HEK293 (cell line): ENCODE measurements around the gene MBD6.

ENCODE experiments used
- CTCF ChIA-PET: fragments of 350-600 bp; formaldehyde crosslinking; extraction: SDS; loops from one replicate; lab custom pipeline; 2021; ENCODE audit warnings: antibody characterized with exemption; lab: Yijun Ruan, JAX
- POLR2A ChIA-PET: fragments of 300-600 bp; formaldehyde crosslinking; extraction: SDS; loops from one replicate; lab custom pipeline; 2020; ENCODE audit warnings: antibody characterized with exemption, inconsistent platforms; lab: Yijun Ruan, JAX
- H3K27ac ChIP-seq: fragments of 200-500 bp; sonication (Bioruptor generic); 2 replicates; pipeline ENCODE4 v1.5.1; 2014; ENCODE audit warnings: low read depth, low read length, control low read depth, inconsistent platforms; ENCODE audit errors: extremely low read depth
- H3K36me3 ChIP-seq, 2 experiments: fragments of 200-500 bp in 1 of 2; sonication (Bioruptor generic) in 1 of 2; 1 replicate in 1 of 2; 2 replicates in 1 of 2; pipeline ENCODE4 v1.5.1; 2014 to 2017; ENCODE audit warnings: inconsistent platforms in 2 of 2, low read length in 2 of 2; ENCODE audit not compliant: control insufficient read depth in 2 of 2, insufficient read depth in 1 of 2
- H3K4me1 ChIP-seq: fragments of 200-500 bp; sonication (Bioruptor generic); 2 replicates; pipeline ENCODE4 v1.5.1; 2014; ENCODE audit warnings: mild to moderate bottlenecking, low read length, inconsistent platforms; ENCODE audit not compliant: control insufficient read depth, insufficient read depth
- H3K4me3 ChIP-seq: 2 replicates; pipeline ENCODE4 v1.5.1; 2011; ENCODE audit warnings: low read depth, mild to moderate bottlenecking, control low read depth, low read length, moderate library complexity
- H3K9me3 ChIP-seq: fragments of 200-500 bp; sonication (Bioruptor generic); 2 replicates; pipeline ENCODE4 v1.5.1; 2014; ENCODE audit warnings: low read depth, low read length, inconsistent platforms; ENCODE audit not compliant: control insufficient read depth, insufficient read depth
- GLIS1 ChIP-seq: fragments of 450-650 bp; formaldehyde crosslinking; IDR thresholded peaks from 2 replicates; pipeline ENCODE4 v1.5.1; 2016; ENCODE audit warnings: missing biosample characterization, missing genetic modification characterization
- MZF1 ChIP-seq: fragments of 450-650 bp; formaldehyde crosslinking; IDR thresholded peaks from 2 replicates; pipeline ENCODE4 v1.5.1; 2017; ENCODE audit warnings: missing biosample characterization, missing genetic modification characterization, borderline replicate concordance
- RBAK ChIP-seq: fragments of 450-650 bp; formaldehyde crosslinking; IDR thresholded peaks from 2 replicates; pipeline ENCODE4 v1.5.1; 2016; ENCODE audit warnings: missing biosample characterization, missing genetic modification characterization
- SETDB1 ChIP-seq: IDR thresholded peaks from one replicate; pipeline ENCODE4 v1.6.1; 2017; ENCODE audit warnings: mild to moderate bottlenecking, low read length, moderate library complexity, mixed read lengths; ENCODE audit not compliant: insufficient read length
- YY1 ChIP-seq: fragments of 450-650 bp; formaldehyde crosslinking; IDR thresholded peaks from 2 replicates; pipeline ENCODE4 v1.5.1; 2018; ENCODE audit warnings: missing biosample characterization, missing genetic modification characterization
- ZBTB21 ChIP-seq: fragments of 450-650 bp; formaldehyde crosslinking; IDR thresholded peaks from 2 replicates; pipeline ENCODE4 v1.5.1; 2017; ENCODE audit warnings: missing biosample characterization, missing genetic modification characterization
- ZFHX2 ChIP-seq: fragments of 450-650 bp; formaldehyde crosslinking; conservative IDR thresholded peaks from 2 replicates; pipeline ENCODE4 v1.5.1; 2016; ENCODE audit warnings: missing biosample characterization, missing genetic modification characterization
- ZIC2 ChIP-seq: fragments of 450-650 bp; formaldehyde crosslinking; IDR thresholded peaks from 2 replicates; pipeline ENCODE4 v1.5.1; 2016; ENCODE audit warnings: missing biosample characterization, missing genetic modification characterization
- ZNF112 ChIP-seq: fragments of 450-650 bp; formaldehyde crosslinking; IDR thresholded peaks from 2 replicates; pipeline ENCODE4 v1.5.0; 2017; ENCODE audit warnings: missing biosample characterization, missing genetic modification characterization
- ZNF138 ChIP-seq: fragments of 450-650 bp; formaldehyde crosslinking; IDR thresholded peaks from 2 replicates; pipeline ENCODE4 v1.5.1; 2016; ENCODE audit warnings: missing biosample characterization, missing genetic modification characterization, borderline replicate concordance
- ZNF175 ChIP-seq: fragments of 450-650 bp; formaldehyde crosslinking; IDR thresholded peaks from 2 replicates; pipeline ENCODE4 v1.5.1; 2016; ENCODE audit warnings: missing biosample characterization, missing genetic modification characterization
- ZNF211 ChIP-seq: fragments of 450-650 bp; formaldehyde crosslinking; IDR thresholded peaks from 2 replicates; pipeline ENCODE4 v1.5.1; 2016; ENCODE audit warnings: low read depth, missing biosample characterization, missing genetic modification characterization
- ZNF341 ChIP-seq: fragments of 450-650 bp; formaldehyde crosslinking; IDR thresholded peaks from 2 replicates; pipeline ENCODE4; 2016; ENCODE audit warnings: low read depth, missing biosample characterization, missing genetic modification characterization
- ZNF433 ChIP-seq: fragments of 450-650 bp; formaldehyde crosslinking; IDR thresholded peaks from 2 replicates; pipeline ENCODE4 v1.5.1; 2016; ENCODE audit warnings: missing biosample characterization, missing genetic modification characterization, low read depth
- ZNF561 ChIP-seq: fragments of 450-650 bp; IDR thresholded peaks from 2 replicates; pipeline ENCODE4 v1.5.1; 2018; ENCODE audit warnings: missing biosample characterization, missing genetic modification characterization, borderline replicate concordance
- ZNF707 ChIP-seq: fragments of 450-650 bp; formaldehyde crosslinking; IDR thresholded peaks from 2 replicates; pipeline ENCODE4 v1.5.1; 2016; ENCODE audit warnings: missing biosample characterization, missing genetic modification characterization
- ZSCAN30 ChIP-seq: fragments of 450-650 bp; IDR thresholded peaks from 2 replicates; pipeline ENCODE4 v1.5.1; 2018; ENCODE audit warnings: missing biosample characterization, mild to moderate bottlenecking, missing genetic modification characterization, moderate library complexity
- TF ChIP-seq, protein P1 (sequence below): fragments of 450-650 bp; formaldehyde crosslinking; IDR thresholded peaks from 2 replicates; pipeline ENCODE4 v1.5.1; 2016; ENCODE audit warnings: missing biosample characterization, missing genetic modification characterization
- TF ChIP-seq, protein P2 (sequence below): fragments of 450-650 bp; formaldehyde crosslinking; IDR thresholded peaks from 2 replicates; pipeline ENCODE4 v1.5.1; 2017; ENCODE audit warnings: missing biosample characterization, missing genetic modification characterization
- TF ChIP-seq, protein P3 (sequence below): fragments of 450-650 bp; formaldehyde crosslinking; IDR thresholded peaks from 2 replicates; pipeline ENCODE4 v1.5.1; 2016; ENCODE audit warnings: missing biosample characterization, missing genetic modification characterization
- TF ChIP-seq, protein P4 (sequence below): fragments of 450-650 bp; formaldehyde crosslinking; IDR thresholded peaks from 2 replicates; pipeline ENCODE4 v1.5.1; 2016; ENCODE audit warnings: missing biosample characterization, missing genetic modification characterization

MBD6 gene

DNA sequence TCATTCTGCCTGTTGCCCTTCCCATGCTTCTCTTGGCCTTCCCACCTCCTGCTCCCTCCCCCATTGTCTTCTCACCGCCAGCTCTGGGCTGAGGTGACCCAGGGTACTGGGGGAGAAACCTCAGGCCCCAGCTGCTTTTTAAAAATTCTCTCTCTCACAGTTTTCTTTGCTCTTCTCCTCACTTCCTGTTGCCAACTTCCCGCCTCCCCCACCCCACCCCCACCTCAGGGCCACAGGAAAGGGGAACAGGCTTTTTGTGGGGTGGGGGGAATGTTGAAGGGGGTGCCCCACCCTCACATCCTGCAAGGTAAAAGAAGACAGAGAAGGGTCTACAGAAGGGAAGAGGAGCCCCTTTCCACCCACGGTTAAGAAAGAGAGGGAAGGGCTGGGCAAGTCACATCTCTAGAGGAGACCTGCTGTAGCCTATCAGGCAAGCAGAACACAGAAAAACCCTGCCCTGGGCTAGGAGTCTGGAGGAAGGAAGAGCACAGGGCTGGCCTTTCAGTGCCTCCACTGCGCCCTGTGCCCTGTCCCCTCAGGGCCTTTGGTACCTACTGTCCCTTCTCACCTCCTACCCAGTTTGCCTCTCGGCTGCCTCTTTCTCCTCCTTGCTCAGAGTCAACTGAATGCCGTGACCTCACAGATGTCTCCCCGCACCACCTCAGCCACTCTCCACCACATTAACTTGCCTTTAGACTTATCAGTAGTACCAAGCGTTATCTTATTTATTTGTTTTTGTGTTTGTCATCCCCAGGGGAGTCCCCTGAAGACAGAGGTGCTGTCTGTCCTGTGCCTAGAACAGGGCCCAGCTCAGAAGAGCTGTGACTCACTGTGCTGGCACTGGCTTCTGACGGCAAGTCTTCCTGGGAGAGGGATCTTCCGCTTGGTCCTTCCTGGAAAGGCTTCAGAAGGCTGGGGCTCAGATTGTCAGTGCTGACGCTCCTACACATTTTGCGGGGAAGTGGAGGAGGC, 44.6 kb upstream of the MBD6 start (continued):
- TF ChIP-seq, protein P1, sequence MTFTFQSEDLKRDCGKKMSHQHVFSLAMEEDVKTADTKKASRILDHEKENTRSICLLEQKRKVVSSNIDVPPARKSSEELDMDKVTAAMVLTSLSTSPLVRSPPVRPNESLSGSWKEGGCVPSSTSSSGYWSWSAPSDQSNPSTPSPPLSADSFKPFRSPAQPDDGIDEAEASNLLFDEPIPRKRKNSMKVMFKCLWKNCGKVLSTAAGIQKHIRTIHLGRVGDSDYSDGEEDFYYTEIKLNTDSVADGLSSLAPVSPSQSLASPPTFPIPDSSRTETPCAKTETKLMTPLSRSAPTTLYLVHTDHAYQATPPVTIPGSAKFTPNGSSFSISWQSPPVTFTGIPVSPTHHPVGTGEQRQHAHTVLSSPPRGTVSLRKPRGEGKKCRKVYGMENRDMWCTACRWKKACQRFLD (tag by site-specific recombination), result no peak
- TF ChIP-seq ZBTB21 (tag by site-specific recombination), result peak; percentile 26; the same call in 1 of the 2 replicates
- TF ChIP-seq GLIS1 (tag by site-specific recombination), result no peak
- no peak for TF ChIP-seq MZF1 (tag by site-specific recombination)
- TF ChIP-seq, protein P2, sequence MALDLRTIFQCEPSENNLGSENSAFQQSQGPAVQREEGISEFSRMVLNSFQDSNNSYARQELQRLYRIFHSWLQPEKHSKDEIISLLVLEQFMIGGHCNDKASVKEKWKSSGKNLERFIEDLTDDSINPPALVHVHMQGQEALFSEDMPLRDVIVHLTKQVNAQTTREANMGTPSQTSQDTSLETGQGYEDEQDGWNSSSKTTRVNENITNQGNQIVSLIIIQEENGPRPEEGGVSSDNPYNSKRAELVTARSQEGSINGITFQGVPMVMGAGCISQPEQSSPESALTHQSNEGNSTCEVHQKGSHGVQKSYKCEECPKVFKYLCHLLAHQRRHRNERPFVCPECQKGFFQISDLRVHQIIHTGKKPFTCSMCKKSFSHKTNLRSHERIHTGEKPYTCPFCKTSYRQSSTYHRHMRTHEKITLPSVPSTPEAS (tag by site-specific recombination), result no peak
- no peak for TF ChIP-seq ZNF561 (tag by site-specific recombination)
- no peak for TF ChIP-seq ZNF175 (tag by site-specific recombination)
- no peak for TF ChIP-seq RBAK (tag by site-specific recombination)
- TF ChIP-seq ZFHX2 (tag by site-specific recombination), result no peak
- TF ChIP-seq, protein P3, sequence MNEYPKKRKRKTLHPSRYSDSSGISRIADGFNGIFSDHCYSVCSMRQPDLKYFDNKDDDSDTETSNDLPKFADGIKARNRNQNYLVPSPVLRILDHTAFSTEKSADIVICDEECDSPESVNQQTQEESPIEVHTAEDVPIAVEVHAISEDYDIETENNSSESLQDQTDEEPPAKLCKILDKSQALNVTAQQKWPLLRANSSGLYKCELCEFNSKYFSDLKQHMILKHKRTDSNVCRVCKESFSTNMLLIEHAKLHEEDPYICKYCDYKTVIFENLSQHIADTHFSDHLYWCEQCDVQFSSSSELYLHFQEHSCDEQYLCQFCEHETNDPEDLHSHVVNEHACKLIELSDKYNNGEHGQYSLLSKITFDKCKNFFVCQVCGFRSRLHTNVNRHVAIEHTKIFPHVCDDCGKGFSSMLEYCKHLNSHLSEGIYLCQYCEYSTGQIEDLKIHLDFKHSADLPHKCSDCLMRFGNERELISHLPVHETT (tag by site-specific recombination), result no peak
- no peak for TF ChIP-seq SETDB1
- TF ChIP-seq ZNF211, result no peak
- TF ChIP-seq, protein P4, sequence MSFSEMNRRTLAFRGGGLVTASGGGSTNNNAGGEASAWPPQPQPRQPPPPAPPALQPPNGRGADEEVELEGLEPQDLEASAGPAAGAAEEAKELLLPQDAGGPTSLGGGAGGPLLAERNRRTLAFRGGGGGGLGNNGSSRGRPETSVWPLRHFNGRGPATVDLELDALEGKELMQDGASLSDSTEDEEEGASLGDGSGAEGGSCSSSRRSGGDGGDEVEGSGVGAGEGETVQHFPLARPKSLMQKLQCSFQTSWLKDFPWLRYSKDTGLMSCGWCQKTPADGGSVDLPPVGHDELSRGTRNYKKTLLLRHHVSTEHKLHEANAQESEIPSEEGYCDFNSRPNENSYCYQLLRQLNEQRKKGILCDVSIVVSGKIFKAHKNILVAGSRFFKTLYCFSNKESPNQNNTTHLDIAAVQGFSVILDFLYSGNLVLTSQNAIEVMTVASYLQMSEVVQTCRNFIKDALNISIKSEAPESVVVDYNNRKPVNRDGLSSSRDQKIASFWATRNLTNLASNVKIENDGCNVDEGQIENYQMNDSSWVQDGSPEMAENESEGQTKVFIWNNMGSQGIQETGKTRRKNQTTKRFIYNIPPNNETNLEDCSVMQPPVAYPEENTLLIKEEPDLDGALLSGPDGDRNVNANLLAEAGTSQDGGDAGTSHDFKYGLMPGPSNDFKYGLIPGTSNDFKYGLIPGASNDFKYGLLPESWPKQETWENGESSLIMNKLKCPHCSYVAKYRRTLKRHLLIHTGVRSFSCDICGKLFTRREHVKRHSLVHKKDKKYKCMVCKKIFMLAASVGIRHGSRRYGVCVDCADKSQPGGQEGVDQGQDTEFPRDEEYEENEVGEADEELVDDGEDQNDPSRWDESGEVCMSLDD (tag by site-specific recombination), result no peak
- no peak for TF ChIP-seq ZNF341 (tag by site-specific recombination)
- no peak for TF ChIP-seq ZNF707 (tag by site-specific recombination)
- TF ChIP-seq ZNF138 (tag by site-specific recombination), result no peak
- no peak for TF ChIP-seq YY1 (tag by site-specific recombination)

DNA sequence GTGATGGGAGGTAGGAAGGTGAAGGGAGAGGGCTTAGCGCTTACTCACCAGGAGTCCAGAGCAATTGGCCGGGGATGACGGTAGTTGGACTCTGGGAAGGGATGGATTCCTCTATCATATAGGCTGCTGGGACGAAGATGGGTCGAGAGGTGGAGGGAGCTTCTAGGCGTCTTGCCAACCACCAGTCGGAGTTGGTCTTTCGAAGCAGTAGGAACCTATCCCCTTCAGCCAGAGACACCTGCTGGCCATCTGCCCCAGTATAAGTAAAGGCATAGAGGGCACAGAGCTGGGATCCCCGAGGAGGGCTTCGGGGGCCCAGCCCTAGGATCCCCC, 43.6 kb upstream of the MBD6 start:
- H3K4me1 ChIP-seq, result no peaks in the 10 kb centered on the region
- ChIA-PET CTCF (interaction anchor here (1.0 kb wide), 1 partner anchor 20 kb away, joined by 4 read pairs; the partner anchor contains the start of gene GLI1), POLR2A (interaction anchor here (0.6 kb wide), 1 partner anchor 16 kb away, joined by 3 read pairs; no protein-coding TSS in a partner anchor)
- no peak overlapping the region for H3K4me3 ChIP-seq
- H3K27ac ChIP-seq, result no peak overlapping the region
- no peaks in the 10 kb centered on the region for H3K9me3 ChIP-seq
- no peaks in the 10 kb centered on the region for H3K36me3 ChIP-seq
- TF ChIP-seq ZNF112 (tag by site-specific recombination), result no peak
- TF ChIP-seq ZNF707 (tag by site-specific recombination), result no peak
- no peak for TF ChIP-seq ZIC2 (tag by site-specific recombination)
- no peak for TF ChIP-seq ZNF433 (tag by site-specific recombination)
- no peak for TF ChIP-seq ZSCAN30 (tag by site-specific recombination)
